Renal cortical epithelial cell (primary cell): Measurements from ENCODE around the gene WWOX. TPM values are rescaled to one million over a fixed set of nuclear protein-coding genes. Genes with fewer than 3 reads are reported as not detected.

Experiments
- DNase-seq: peaks from one replicate; pipeline ENCODE4 v3.0.0-alpha.2; 2011; ENCODE audit warnings: low read depth
- total RNA-seq: library from RNA; depleted of rRNA; stranded (reverse); fragments of >200 nt; gene quantifications from 2 replicates; pipeline ENCODE4 v1.2.3, GENCODE V29; 2014

WWOX gene
- total RNA-seq, 1 donor from 2014 or later = 29.5 TPM

DNA sequence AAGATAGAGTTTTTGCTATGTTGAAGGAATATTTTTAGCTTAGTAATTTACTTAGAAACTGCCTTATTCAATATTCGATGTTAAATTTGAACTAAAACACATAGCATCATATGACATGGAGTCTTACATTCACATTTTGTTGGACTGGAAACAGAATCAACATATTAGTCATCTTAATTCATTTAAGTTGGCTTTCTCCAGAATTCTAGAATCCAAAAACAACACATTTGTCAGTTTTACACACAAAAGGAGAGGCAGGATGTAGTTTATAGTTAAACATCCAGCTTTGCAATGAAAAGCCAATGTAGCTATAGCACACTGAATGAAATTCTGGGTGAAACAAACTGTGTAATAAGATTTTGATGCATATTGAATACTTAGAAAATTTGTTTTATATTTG, 43.3 kb downstream of the WWOX start:
- DNase-seq = no peak

DNA sequence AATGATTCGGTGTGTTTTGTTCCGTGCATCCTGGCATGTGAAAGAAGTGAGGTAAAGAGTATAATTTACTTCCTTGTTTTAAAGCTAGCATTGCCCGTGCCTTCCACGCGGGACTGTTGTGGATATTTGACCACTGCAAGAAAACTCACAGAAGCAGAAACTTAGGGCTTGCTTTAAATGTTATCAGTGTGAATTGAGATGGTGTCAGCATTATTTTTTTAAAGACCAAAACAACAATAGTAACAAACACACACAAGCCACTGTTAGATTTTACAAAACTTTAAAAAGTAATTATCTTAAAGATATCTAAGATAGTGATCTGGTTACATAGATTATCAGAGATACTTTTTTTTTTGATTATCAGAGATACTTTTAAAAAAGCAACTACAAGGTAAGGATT, 47.4 kb downstream of the WWOX start:
- no peak for DNase-seq

DNA sequence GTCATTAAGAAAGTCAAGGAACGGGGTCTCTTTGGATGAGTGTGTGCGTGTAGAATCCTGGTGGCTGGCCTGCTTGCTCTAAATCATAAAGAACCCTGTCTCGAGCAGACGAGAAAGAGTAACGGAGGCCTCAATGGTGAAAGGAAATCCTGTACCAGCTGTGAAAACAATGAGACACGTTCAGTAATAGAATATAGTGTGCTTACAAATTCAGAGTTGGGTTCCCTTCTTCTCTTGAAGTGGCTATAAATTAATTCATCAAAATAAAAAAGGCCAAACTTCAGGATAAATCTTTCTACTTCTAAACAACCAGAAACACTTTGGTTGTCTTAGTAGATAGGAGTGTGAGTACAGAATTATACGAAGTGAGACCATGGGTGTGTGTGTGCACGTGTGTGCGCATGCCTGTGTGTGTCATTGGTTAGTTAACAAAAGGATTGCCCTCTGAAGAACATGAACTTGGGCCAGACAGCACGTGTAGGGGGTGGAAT, 48.5 kb downstream of the WWOX start:
- no peak for DNase-seq

DNA sequence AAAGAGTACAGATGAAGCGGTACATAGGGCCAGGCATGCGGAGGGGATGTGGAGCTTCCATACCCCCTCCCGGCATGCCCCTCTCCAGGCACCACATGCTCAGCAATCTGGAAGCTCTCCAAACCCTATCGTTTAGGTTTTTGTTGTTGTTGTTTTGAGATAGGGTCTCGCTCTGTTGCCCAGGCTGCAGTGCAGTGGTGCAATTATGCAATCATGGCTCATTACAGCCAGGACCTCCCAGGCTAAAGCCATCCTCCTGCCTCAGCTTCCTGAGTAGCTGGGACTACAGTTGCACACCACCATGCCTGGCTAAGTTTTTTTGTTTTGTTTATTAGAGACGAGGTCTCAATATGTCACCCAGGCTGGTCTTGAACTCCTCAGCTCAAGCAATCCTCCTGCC, 50.8 kb downstream of the WWOX start:
- DNase-seq = no peak

DNA sequence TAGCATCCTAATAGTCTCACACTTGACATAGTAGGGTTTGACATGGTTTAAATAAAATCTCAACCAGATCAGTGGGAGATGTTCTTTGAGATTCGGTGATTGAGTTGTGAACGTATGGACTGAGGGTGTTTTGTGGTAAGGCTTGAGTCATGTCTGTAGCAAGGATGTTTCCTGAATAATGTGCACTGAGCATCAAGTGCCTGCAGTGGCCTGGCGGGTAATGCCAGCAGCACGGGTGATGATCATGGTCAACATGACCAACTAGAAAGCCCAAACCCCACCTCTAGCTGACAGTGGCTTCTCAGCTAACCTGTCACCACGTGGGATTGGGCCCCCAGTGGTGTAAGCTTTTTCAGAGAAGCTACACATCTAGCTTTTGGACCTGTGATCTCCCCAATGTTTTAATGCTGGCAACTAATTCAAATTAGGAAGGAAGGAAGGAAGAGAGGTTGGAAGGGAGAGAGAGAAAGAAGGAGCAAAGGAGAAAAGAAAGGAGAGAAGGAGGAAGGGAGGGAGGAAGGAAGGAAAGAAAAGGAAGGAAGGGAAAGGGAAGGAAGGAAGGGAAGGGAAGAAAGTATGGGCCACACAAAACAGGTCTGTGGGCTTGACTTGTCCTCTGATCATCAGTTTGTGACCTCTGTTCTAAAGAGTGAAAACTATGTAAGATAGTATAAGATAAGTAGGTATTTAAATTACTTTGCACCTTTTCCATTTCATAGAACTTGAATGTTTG, 55.4 kb downstream of the WWOX start:
- no peak for DNase-seq

DNA sequence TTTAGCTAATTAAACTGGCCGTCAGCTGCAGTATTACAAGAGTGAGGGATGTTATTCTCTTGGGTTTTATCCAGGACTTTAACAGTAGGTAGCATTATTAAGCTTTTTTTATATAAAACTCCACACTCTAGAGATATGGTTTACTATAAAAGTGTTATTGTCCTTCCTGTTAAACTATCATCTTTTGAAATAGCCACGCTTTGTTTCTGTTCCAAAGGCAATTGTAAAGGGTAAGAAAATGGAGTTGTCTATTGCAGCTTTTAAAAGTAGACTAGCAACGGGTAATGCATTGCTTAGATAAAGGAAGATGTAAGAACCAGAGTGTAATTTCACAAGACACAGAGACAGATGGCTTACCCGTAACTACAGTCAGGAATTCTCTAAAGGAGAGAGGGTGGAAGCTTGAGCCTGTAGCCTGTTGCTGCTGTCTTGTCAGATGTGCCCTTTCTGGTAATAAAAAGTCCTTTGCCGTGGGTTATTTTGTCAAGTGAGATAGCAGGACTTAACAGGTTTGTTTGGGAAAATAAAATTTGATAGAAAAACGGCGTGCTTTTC, 56.4 kb downstream of the WWOX start:
- no peak for DNase-seq

DNA sequence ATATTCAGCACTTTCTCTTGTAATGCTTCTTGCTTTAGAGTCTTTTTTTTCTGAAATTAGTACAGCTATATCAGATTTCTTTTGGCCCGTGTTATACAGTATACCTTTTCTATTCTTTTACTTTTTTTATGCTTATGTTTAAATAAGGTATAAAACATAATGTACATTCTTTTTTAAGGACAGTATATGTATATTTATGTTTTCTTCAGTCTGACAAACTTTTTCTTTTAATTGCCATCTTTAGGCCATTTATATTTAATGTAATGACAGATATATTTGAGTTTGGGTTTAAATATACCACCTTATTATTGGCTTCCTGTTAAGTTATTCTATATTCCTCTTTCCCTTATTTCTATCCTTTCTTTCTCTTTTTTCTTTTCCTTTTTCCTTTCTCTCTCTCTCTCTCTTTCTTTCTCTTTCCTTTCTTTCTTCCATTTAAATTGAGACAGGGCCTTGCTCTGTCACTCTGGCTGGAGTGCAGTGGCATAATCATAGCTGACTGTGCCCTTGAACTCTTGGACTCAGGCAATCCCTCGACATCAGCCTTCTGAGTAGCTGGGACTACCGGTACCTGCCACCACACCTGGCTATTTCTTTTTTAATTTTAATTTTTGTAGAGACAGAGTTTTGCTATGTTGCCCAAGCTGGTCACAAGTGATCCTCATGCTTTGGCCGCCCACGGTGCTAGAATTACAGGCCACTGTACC, 61.7 kb downstream of the WWOX start:
- no peak for DNase-seq

DNA sequence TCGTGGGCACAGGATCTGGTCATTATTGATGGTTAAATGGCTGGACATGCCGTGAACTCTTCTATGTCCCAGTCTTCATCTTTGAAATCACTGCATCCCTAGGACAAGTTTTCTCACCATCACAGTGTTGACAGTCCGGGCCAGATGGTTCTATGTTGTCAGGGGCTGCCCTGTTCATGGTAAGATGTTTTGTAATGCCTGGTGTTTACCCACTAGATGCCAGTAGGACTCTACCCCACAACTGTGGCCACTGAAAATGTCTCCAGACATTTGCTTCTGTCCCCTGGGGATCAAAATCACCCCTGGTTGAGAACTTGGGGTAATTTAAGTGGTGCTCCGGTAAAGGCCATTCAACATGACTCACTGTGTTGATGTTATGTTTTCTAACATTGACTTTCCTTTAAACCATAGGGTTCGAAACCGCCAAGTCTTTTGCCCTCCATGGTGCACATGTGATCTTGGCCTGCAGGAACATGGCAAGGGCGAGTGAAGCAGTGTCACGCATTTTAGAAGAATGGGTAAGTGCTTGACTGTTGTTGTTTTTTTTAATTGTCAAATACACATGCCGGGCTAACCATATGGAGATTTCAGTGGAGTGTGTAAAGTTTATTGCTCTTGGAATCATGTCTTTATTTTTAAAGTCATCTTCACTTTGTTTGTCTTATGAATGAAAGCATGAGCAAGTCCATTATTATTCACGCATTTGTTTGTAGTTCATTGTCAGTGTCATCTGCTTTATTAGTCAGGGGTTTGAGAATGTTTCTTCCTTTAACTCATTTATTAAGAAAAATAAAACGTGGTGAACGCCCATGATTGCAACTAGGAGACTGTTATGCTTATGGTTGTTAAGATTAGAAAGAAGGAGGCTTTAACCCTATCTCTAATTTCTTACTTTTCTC, 64.6 kb downstream of the WWOX start:
- no peak for DNase-seq

DNA sequence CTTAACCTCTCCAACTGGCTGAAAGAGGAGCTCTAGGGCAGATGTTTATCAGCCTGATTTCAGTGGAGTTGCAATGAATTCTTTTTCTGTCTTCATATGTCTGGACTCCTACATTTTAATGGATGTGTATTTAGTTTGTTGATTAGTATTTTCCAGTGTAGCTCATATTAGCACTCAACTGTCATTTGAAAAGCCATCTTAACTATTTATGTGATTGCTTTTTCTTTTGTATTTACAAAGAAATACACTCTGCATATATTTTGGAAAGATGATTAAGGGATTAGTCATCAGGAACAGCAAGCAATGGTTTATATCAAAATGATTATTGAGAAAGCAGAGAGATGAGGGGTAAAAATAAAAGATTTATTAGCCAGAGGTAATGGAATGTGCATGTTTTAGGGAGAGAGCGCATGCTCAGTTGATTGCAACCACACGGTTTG, 71.1 kb downstream of the WWOX start:
- DNase-seq = no peak

DNA sequence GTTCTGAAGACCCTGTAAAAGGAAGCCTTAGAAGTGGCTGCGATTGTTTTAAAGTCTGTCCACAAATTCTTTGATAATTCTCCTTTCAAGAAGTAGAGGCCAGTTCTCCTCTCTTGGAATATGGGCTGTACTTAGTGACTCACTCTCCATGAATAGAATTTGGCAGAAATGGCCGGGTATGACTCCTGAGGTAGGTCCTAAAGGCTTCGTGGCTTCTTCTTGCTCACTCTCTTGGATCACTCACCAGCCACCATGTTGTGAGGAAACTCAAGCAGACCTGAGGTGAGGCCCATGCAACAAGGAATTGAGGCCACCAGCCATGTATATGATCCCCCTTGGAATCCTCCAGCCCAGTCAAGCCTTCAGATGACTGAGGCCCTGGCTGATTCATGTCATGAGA, 75.8 kb downstream of the WWOX start:
- DNase-seq = no peak

DNA sequence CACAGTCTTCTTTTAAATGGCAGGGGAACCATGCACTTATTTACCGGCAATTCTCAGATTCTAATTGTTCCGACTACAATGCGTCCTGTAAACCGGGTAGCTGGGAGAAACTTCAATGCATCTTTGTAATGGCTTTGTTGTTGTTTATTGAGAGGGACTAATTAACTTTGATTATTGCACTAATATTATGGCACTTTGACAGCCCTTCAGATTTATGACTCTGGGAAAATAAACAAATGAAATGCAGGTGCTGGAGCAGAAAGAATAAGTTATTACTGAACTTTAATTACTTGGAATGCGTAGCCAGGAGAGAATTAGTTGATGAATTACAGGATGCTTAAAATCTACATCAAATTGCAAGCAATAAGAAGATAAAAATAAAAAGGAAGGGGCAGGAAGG, 77.0 kb downstream of the WWOX start:
- DNase-seq = peak; percentile 16

DNA sequence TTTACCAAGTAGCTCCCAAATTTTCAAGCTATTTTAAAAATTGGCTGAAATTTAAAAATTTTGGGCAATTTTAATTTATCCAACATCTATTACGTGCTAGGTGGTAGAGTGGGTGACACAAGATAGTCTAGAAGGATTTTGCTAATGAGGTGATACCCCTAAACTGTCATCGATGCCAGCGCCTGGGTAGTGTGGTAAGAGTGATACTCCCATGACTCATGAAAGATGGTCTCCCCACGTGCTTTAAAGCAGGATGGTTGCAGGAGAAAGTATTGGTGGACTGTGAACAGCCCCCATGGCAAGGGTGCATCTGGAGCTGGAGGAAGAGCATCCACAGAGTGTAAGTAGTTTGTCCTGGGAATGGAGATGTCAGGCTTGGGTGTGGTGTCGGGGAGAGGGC, 77.8 kb downstream of the WWOX start:
- DNase-seq = no peak

DNA sequence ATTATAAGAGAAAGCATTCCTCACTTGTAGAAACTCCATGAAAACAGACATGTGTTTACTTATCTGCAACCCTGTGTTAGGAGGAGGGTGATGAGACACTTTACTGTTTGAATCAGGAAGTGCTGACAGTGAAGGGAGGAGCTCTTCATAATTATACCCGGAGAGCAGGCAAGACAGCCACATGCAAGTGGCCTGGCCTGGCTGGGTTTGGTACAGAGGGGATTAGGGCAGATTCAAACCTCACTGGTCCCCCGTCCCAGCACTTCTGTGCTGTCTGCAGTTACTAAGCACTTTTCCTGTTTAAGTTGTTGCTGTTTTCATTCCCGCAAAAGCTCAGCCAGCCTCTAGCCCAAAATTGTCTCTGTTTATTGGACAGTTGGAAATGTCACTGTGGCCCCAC, 78.5 kb downstream of the WWOX start:
- no peak for DNase-seq

DNA sequence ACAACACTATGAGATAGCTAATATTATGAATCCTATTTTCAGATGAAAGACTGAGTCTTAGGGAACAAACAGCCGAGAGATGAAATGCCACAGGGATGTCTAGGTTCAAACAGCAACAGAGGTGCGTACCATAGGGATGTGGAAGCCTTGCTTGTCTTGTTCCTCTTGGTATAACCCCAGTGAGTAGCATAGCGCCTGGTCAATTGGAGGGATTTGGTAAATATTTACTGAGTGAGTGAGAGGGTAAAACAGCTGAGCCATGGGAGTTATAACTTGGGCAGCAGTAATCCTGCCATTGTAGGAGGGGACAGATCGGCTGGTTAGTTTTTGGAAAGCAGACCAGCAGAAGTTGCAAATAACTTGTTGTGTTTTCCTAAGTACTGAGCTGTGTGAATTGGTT, 80.2 kb downstream of the WWOX start:
- DNase-seq = no peak

DNA sequence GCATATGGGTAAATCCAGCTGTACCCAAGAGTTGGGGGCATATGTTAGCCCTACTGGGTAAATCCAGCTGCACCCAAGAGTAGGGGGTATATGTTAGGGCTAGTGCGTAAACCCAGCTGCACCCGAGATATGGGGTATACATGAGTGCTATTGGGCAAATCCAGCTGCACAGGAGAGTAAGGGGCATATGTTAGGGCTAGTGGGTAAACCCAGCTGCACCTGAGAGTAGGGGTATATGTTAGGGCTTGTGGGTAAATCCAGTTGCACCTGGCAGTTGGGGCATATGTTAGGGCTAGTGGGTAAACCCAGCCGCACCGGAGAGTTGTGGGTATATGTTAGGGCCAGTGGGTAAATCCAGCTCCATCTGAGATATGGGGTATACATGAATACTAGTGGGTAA, 80.9 kb downstream of the WWOX start:
- no peak for DNase-seq

DNA sequence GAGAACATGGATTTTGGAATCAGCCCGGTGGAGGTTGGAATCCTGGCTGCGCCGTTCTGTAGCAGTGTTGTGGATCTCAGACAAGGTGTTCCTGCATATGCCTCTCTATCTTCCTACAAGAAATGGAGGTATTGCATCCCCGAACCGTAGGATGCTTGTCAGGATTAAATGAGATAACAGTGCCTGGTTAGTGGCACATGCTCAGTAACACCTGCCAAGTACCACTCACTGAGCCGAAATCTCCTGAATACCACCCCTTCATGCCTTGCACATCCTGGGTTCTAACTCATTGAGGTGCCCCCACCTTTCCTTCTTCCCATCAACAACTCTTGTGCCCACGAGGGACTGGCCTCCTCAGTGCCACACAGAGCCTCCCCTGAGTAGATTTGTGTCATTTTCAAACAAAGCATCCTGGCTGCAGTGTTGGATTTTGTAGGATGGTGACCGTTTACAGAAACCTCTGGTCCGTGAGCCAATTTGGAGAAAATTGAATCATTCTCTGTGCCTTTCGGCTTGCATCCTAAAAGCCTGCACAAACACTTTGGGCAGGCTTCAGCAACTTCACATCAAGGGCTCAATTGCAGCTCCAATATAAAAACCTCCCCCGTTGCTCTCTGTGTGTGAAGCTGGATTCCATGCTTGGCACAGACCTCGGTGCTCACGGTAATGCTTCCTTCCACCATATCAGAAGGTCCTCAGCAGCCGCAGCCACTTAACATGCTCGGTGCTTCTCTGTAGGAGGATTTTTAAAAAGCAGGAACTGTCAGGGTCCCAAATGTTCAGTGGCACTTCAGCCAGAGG, 84.2 kb downstream of the WWOX start:
- DNase-seq = no peak

DNA sequence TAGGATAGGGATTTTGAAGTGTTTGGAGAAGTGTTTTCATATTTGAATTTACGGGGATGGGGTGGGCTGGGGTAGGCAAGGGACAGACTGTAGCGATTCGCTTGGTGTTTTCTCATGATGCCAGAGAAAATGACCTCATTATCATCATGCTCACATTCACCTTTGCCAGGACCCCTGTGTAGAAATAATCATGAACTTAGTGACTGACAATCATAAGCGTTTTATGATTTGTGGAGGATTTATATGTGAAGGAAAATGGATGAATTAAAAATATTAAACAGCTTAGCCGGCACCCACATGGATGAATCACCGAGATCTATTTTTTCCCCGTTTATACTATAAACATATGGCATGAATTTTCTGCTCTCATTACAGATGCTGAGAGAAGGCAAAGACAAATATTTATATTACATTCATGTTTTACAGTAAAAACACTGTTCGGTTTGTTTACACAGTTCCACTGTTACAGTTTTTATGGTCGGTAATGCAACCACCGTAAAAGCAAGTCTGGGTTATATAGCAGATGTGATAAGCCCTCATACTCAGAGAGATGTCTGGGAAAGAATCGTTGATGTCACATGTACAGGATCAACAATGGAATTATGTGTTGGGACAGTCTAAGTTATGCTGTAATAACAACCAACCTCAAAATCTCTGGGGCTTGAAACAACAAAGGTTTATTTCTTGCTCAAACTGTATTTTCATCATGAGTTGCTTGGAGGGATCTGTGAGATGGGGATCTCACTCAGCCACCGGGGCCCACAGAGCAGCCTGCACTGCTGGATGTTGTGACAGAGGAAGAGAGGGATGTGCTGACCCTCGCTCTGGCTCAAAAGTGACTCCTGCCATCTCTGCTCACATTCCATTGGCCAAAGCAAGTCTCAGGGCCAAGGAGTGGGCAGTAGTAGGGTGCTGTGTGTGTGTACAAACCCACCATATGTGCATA, 85.1 kb downstream of the WWOX start:
- peak; percentile 16 for DNase-seq

DNA sequence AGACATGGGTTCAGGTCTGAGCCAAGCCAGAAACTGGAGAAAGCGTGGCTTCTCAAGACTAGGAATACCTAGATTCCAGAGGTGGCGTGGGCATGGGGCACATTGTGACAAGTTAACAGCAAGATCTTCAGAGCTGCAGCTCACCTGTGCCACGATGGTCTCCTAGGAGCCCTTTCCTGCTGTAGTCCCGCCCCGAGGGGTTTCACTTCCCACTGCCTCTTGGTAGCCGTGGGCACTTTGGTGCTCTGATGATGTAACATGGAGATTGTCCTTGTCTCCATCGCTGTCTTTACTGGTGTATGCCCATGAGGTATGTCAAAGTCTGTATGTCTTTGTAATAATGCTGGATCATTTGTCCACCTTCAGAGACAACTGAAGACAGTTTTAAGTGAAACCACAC, 89.7 kb downstream of the WWOX start:
- DNase-seq = no peak

DNA sequence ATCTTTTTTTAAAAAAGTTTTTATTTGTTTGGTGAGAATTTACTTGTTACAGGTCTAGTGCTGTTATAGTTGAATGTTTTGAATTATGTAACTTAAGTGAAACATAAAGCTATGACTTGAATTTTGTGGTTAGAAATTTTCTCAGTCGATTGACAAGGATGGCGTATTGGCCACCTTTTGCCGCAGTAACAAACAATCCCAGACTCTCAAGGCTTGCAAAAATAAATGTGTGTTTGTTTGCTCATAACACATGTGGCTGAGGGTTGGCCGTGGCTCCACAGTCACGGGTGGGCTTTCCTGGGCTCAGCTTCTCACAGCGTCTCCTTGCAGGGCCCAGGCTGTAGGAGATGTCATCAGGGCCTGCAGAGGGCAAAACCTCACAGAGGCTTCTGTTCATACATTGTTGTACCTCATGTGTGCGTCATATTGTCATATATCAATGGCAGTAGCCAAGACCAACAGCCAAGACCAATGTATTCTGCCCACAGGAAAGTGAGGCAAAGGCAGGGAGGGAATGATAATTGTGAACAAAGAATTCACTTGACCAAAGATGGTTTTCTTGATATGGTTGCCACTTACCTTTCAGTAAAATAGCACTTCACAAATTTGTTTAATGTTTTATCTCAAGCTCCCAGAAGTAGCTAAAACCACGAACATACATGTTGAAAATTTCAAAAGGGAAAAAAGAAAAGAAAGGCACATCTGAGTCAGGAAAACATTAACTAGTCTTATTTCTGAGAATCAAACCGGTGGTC, 93.5 kb downstream of the WWOX start:
- no peak for DNase-seq
